Panc1 (cell line): ENCODE data around the gene KXD1. TPM values are rescaled to one million over a fixed set of nuclear protein-coding genes. Genes with fewer than 3 reads are reported as not detected.

Experiments
- ATAC-seq: fragments of 200-7000 bp; cut with Tn5 transposase; 2 replicates; pipeline ENCODE4 v1.9.1; 2020; ENCODE audit warnings: mild to moderate bottlenecking, moderate library complexity
- BruUV-seq: library from RNA; stranded (reverse); fragments of 400-500 nt; replicated peaks from 2 replicates; lab custom pipeline; 2021; lab: Mats Ljungman, UMichigan
- CTCF ChIA-PET: fragments of 300-600 bp; sonication (Branson Sonifier 250); formaldehyde crosslinking; loops from one replicate; lab custom pipeline; 2022; ENCODE audit warnings: antibody characterized with exemption; lab: Charles Lee
- POLR2A ChIA-PET: fragments of 300-600 bp; sonication (Branson Sonifier 250); formaldehyde crosslinking; loops from one replicate; lab custom pipeline; 2022; ENCODE audit warnings: antibody characterized with exemption; lab: Charles Lee
- DNase-seq: peaks from one replicate; pipeline ENCODE4 v3.0.0-alpha.2; 2010; ENCODE audit warnings: low read depth, low spot score
- H3K27ac ChIP-seq: 2 replicates; pipeline ENCODE4 v1.5.1; 2011; ENCODE audit warnings: mild to moderate bottlenecking, low read length, inconsistent platforms
- H3K27me3 ChIP-seq: fragments of 200-500 bp; sonication (Bioruptor generic); 2 replicates; pipeline ENCODE4 v1.6.0; 2014; ENCODE audit warnings: low read length, inconsistent platforms; ENCODE audit not compliant: control insufficient read depth, insufficient read depth
- H3K36me3 ChIP-seq: fragments of 200-500 bp; sonication (Bioruptor generic); 2 replicates; pipeline ENCODE4 v1.5.1; 2014; ENCODE audit warnings: inconsistent platforms, mild to moderate bottlenecking, low read length, moderate library complexity; ENCODE audit not compliant: control insufficient read depth, insufficient read depth
- H3K4me1 ChIP-seq: 2 replicates; pipeline ENCODE4 v1.5.1; 2011; ENCODE audit warnings: inconsistent platforms, mild to moderate bottlenecking, low read length, moderate library complexity; ENCODE audit not compliant: control insufficient read depth, insufficient read depth
- H3K4me3 ChIP-seq, 2 experiments: 2 replicates each; pipeline ENCODE4 v1.5.1; 2011 to 2012; ENCODE audit warnings: low read depth in 2 of 2, low read length in 2 of 2, mild to moderate bottlenecking in 2 of 2, inconsistent platforms in 1 of 2, moderate library complexity in 1 of 2
- H3K9me3 ChIP-seq: fragments of 200-500 bp; sonication (Bioruptor generic); 2 replicates; pipeline ENCODE4 v1.5.1; 2014; ENCODE audit warnings: low read depth, mild to moderate bottlenecking, inconsistent platforms, low read length, moderate library complexity; ENCODE audit not compliant: control insufficient read depth, insufficient read depth
- POLR2AphosphoS5 ChIP-seq: IDR thresholded peaks from 2 replicates; pipeline ENCODE4 v1.6.1; 2012; ENCODE audit warnings: mild to moderate bottlenecking, low read depth, low read length, moderate library complexity
- SIN3A ChIP-seq: IDR thresholded peaks from 2 replicates; pipeline ENCODE4 v1.6.1; 2012; ENCODE audit warnings: low read depth, mild to moderate bottlenecking, low read length, moderate library complexity, borderline replicate concordance; ENCODE audit not compliant: insufficient read depth
- TCF7L2 ChIP-seq: IDR thresholded peaks from 2 replicates; pipeline ENCODE4 v1.6.1; 2011; ENCODE audit warnings: mild to moderate bottlenecking, low read depth, low read length, inconsistent platforms
- in situ Hi-C: cut with HindIII; loops from 2 replicates; pipeline ENCODE4 v1.10.0; 2016; ENCODE audit warnings: low sequenced_read_pairs, low pct_unique_long_range_greater_than_20kb
- intact Hi-C: fragments of 100-400 bp; cut with micrococcal nuclease; formaldehyde crosslinking; loops from one replicate; pipeline ENCODE4 v1.10.0; 2022; ENCODE audit not compliant: unreplicated experiment
- total RNA-seq: library from RNA; stranded (reverse); gene quantifications from one replicate; pipeline ENCODE4 v1.2.1, GENCODE V29; 2021; ENCODE audit not compliant: unreplicated experiment
- TF ChIP-seq, protein P1 (sequence below), 2 experiments: IDR thresholded peaks; 2 replicates each; pipeline ENCODE4 v1.6.1; 2011 to 2012; ENCODE audit warnings: low read depth in 2 of 2, control low read depth in 1 of 2, low read length in 1 of 2, mild to moderate bottlenecking in 1 of 2, moderate library complexity in 1 of 2; ENCODE audit not compliant: insufficient read depth in 1 of 2
- TF ChIP-seq, protein P2 (sequence below): fragments of 450-650 bp; IDR thresholded peaks from 2 replicates; pipeline ENCODE4 v1.5.1; 2017; ENCODE audit warnings: mild to moderate bottlenecking

KXD1 gene
- total RNA-seq, 1 experiment from 2014 or later: 106 TPM

DNA sequence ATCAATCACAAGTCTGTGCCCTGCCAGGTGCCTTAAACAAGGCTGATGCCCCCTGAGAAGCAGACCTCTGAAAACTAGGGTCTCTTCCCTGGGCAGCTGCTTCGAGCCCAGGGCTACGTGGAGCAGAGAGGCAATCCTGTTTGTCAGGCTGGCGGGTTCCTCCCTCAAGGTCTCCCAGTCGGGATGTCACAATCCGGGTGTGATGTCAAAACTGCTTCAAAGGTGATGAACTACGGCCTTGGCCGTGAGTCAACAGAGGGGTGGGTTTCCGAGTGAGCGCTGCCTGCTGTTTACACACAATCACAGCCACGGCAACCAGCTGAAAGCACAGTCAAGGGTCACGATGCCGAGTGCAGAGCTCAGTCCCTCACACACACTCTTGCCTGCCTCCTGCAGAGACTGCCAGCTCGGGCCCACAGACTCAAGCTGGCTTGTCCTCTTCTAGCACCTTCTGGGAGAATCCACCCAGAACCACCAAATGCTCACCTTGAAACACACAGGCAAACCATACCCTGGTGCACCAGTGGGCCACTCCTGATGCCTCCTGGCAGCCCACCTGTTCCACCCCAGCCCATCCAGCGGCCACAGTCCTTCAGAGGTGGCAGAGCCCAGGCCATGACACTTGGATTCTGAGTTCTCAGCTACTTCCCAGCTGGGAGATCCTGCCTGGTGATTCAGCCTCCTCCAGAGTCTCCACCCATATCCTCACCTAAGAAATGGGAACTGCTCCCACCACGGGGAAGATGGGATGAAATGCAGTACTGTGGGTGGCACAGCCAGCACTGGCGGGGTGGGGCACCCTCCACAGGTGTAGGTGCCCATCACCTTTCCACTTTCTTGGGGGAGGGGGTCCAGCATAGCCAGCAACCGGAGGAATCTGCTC is 42.6 kb upstream of the KXD1 start:
- Histone ChIP-seq H3K27me3 (no peaks in the 10 kb centered on the region), H3K4me1 (peaks cover 16% of the 10 kb centered on the region), H3K4me3 (no peak overlapping the region), H3K9me3 (no peaks in the 10 kb centered on the region), H3K36me3 (no peaks in the 10 kb centered on the region), H3K27ac (no peak overlapping the region)
- intact Hi-C loops (no loop called here), in situ Hi-C loops (no loop called here)
- BruUV-seq: no TSS peak
- ChIA-PET CTCF (no interaction called here), POLR2A (no interaction called here)
- TF ChIP-seq, protein P1, sequence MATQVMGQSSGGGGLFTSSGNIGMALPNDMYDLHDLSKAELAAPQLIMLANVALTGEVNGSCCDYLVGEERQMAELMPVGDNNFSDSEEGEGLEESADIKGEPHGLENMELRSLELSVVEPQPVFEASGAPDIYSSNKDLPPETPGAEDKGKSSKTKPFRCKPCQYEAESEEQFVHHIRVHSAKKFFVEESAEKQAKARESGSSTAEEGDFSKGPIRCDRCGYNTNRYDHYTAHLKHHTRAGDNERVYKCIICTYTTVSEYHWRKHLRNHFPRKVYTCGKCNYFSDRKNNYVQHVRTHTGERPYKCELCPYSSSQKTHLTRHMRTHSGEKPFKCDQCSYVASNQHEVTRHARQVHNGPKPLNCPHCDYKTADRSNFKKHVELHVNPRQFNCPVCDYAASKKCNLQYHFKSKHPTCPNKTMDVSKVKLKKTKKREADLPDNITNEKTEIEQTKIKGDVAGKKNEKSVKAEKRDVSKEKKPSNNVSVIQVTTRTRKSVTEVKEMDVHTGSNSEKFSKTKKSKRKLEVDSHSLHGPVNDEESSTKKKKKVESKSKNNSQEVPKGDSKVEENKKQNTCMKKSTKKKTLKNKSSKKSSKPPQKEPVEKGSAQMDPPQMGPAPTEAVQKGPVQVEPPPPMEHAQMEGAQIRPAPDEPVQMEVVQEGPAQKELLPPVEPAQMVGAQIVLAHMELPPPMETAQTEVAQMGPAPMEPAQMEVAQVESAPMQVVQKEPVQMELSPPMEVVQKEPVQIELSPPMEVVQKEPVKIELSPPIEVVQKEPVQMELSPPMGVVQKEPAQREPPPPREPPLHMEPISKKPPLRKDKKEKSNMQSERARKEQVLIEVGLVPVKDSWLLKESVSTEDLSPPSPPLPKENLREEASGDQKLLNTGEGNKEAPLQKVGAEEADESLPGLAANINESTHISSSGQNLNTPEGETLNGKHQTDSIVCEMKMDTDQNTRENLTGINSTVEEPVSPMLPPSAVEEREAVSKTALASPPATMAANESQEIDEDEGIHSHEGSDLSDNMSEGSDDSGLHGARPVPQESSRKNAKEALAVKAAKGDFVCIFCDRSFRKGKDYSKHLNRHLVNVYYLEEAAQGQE (IDR thresholded peaks at IDR 0.05; ENCODE audit: insufficient read depth in 1 of 2, low read depth in 2 of 2, low read length in 1 of 2): no peak
- no peak for TF ChIP-seq SIN3A
- TF ChIP-seq POLR2AphosphoS5: no peak
- TF ChIP-seq TCF7L2: no peak
- TF ChIP-seq, protein P2, sequence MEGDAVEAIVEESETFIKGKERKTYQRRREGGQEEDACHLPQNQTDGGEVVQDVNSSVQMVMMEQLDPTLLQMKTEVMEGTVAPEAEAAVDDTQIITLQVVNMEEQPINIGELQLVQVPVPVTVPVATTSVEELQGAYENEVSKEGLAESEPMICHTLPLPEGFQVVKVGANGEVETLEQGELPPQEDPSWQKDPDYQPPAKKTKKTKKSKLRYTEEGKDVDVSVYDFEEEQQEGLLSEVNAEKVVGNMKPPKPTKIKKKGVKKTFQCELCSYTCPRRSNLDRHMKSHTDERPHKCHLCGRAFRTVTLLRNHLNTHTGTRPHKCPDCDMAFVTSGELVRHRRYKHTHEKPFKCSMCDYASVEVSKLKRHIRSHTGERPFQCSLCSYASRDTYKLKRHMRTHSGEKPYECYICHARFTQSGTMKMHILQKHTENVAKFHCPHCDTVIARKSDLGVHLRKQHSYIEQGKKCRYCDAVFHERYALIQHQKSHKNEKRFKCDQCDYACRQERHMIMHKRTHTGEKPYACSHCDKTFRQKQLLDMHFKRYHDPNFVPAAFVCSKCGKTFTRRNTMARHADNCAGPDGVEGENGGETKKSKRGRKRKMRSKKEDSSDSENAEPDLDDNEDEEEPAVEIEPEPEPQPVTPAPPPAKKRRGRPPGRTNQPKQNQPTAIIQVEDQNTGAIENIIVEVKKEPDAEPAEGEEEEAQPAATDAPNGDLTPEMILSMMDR: no peak
- ATAC-seq (no peak; the same call in 1 of the 2 replicates), DNase-seq (no peak)

DNA sequence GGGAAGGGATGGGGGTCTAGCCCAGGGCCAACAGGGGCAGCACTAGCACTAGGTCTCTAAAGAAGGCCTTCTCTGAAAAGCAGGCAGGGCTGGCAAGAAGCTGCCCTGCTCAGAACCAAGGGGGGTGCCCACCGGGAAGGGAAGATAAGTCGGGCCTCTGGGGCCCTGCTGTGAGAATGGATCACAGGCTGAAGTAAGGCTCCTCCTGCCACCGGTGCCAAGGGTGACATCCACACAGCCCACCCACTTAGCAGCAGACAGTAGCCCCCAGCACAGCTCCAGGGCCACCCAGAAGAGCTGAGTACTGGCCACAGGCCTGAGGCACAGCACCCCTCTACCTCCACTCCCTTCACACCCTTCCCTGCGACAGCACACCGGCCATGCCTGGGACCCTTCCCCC is 41.7 kb upstream of the KXD1 start:
- no TSS peak for BruUV-seq
- POLR2A ChIA-PET: no interaction called here
- Histone ChIP-seq H3K27ac (no peak overlapping the region), H3K9me3 (no peaks in the 10 kb centered on the region), H3K4me1 (peaks cover 16% of the 10 kb centered on the region), H3K27me3 (no peaks in the 10 kb centered on the region), H3K4me3 (no peak overlapping the region), H3K36me3 (peaks cover 4% of the 10 kb centered on the region; the same call in 1 of the 2 replicates)
- intact Hi-C loops: no loop called here
- CTCF ChIA-PET: no interaction called here
- TF ChIP-seq TCF7L2 (no peak), SIN3A (no peak), POLR2AphosphoS5 (no peak)
- TF ChIP-seq, protein P1 (IDR thresholded peaks at IDR 0.05; ENCODE audit: insufficient read depth in 1 of 2, low read depth in 2 of 2, low read length in 1 of 2): no peak
- TF ChIP-seq, protein P2: no peak
- in situ Hi-C loops: no loop called here
- ATAC-seq (no peak), DNase-seq (no peak)
